ENCODE data around the gene USP10. TPM values are rescaled to one million over a fixed set of nuclear protein-coding genes. Genes with fewer than 3 reads are reported as not detected.

Gene USP10
- total RNA-seq, 2 experiments from 2014 or later = 99.3 to 106 TPM

- H3K27ac Mint-ChIP-seq = no peak overlapping the region
- no peaks in the 10 kb centered on the region for H3K27me3 Mint-ChIP-seq
- peaks cover 17% of the 10 kb centered on the region for H3K36me3 Mint-ChIP-seq (ENCODE audit: low read depth)
- no peaks in the 10 kb centered on the region for H3K27me3 ChIP-seq (ENCODE audit: control insufficient read depth in 1 of 2, insufficient read depth in 2 of 2, low read length in 2 of 2)
- H3K4me3 ChIP-seq (ENCODE audit: low read length) = no peak overlapping the region
- ATAC-seq (ENCODE audit: poor library complexity) (no peak), DNase-seq (no peak)
- TF ChIP-seq CTCF (IDR thresholded peaks at IDR 0.05) = no peak
- H3K9me3 Mint-ChIP-seq = no peaks in the 10 kb centered on the region
- intact Hi-C loops (cut with DNase I, micrococcal nuclease) = no loop called here
- H3K4me1 Mint-ChIP-seq (ENCODE audit: low read depth) = peaks cover 64% of the 10 kb centered on the region
- peak overlapping the region; percentile 36 for H3K4me3 Mint-ChIP-seq
- H3K27ac ChIP-seq (ENCODE audit: low read depth in 1 of 2, low read length in 2 of 2) = no peak overlapping the region
- no peaks in the 10 kb centered on the region for H3K9me3 ChIP-seq (ENCODE audit: control insufficient read depth in 1 of 2, insufficient read depth in 1 of 2, low read length in 2 of 2)
- peaks cover 6% of the 10 kb centered on the region for H3K36me3 ChIP-seq (ENCODE audit: insufficient read depth, low read length)
- ChIA-PET POLR2A (interaction anchor here (1.4 kb wide), 1 partner anchor 12 kb away, joined by 4 read pairs; no protein-coding TSS in a partner anchor), CTCF (interaction anchor here (2.0 to 3.2 kb wide), 2 partner anchors 23 to 31 kb away, joined by 8 to 14 read pairs; no protein-coding TSS in a partner anchor)
- peaks cover 42% of the 10 kb centered on the region for H3K4me1 ChIP-seq (ENCODE audit: insufficient read depth, low read length)
Measured at GRCh38 chr16:84703681-84704080, 3.9 kb downstream of the USP10 start.

GRCh38 chr16:84704253-84704652, 4.5 kb downstream of the USP10 start:
- H3K4me3 ChIP-seq (ENCODE audit: low read length) = no peak overlapping the region
- no peaks in the 10 kb centered on the region for H3K9me3 ChIP-seq (ENCODE audit: control insufficient read depth in 1 of 2, insufficient read depth in 1 of 2, low read length in 2 of 2)
- H3K4me1 ChIP-seq (ENCODE audit: insufficient read depth, low read length) = peaks cover 41% of the 10 kb centered on the region
- H3K36me3 Mint-ChIP-seq (ENCODE audit: low read depth) = peaks cover 20% of the 10 kb centered on the region
- DNase-seq (no peak), ATAC-seq (ENCODE audit: poor library complexity) (no peak)
- H3K36me3 ChIP-seq (ENCODE audit: insufficient read depth, low read length) = peaks cover 11% of the 10 kb centered on the region
- TF ChIP-seq CTCF (IDR thresholded peaks at IDR 0.05) = no peak
- no peaks in the 10 kb centered on the region for H3K9me3 Mint-ChIP-seq
- POLR2A ChIA-PET = interaction anchor here (1.4 kb wide), 1 partner anchor 11 kb away, joined by 4 read pairs; no protein-coding TSS in a partner anchor
- no peaks in the 10 kb centered on the region for H3K27me3 Mint-ChIP-seq
- intact Hi-C loops (cut with DNase I, micrococcal nuclease) = no loop called here
- no peak overlapping the region for H3K27ac ChIP-seq (ENCODE audit: low read depth in 1 of 2, low read length in 2 of 2)
- H3K27ac Mint-ChIP-seq = no peak overlapping the region
- peak overlapping the region; percentile 36 for H3K4me3 Mint-ChIP-seq
- CTCF ChIA-PET = interaction anchor here (1.3 to 3.2 kb wide), 3 partner anchors 22 to 35 kb away, joined by 4 to 14 read pairs (median 8); no protein-coding TSS in a partner anchor
- no peaks in the 10 kb centered on the region for H3K27me3 ChIP-seq (ENCODE audit: control insufficient read depth in 1 of 2, insufficient read depth in 2 of 2, low read length in 2 of 2)
- peaks cover 69% of the 10 kb centered on the region for H3K4me1 Mint-ChIP-seq (ENCODE audit: low read depth)

- H3K9me3 ChIP-seq (ENCODE audit: control insufficient read depth in 1 of 2, insufficient read depth in 1 of 2, low read length in 2 of 2) = no peaks in the 10 kb centered on the region
- H3K27ac Mint-ChIP-seq = no peak overlapping the region
Measured at GRCh38 chr16:84706856-84707255, 7.1 kb downstream of the USP10 start.

More at GRCh38 chr16:84706856-84707255, 7.1 kb downstream of the USP10 start:
- no peak overlapping the region for H3K4me3 Mint-ChIP-seq
- no peaks in the 10 kb centered on the region for H3K27me3 Mint-ChIP-seq
- H3K27ac ChIP-seq (ENCODE audit: low read depth in 1 of 2, low read length in 2 of 2) = no peak overlapping the region
- no peaks in the 10 kb centered on the region for H3K27me3 ChIP-seq (ENCODE audit: control insufficient read depth in 1 of 2, insufficient read depth in 2 of 2, low read length in 2 of 2)
- no peak for DNase-seq
- intact Hi-C loops (cut with DNase I, micrococcal nuclease) = no loop called here
- TF ChIP-seq CTCF (IDR thresholded peaks at IDR 0.05) = no peak
- H3K36me3 ChIP-seq (ENCODE audit: insufficient read depth, low read length) = peaks cover 19% of the 10 kb centered on the region
- peaks cover 79% of the 10 kb centered on the region for H3K4me1 Mint-ChIP-seq (ENCODE audit: low read depth)
- H3K4me3 ChIP-seq (ENCODE audit: low read length) = no peak overlapping the region
- CTCF ChIA-PET = interaction anchor here (1.0 to 1.2 kb wide), 2 partner anchors 20 to 35 kb away, joined by 3 read pairs; no protein-coding TSS in a partner anchor
- no peak for ATAC-seq (ENCODE audit: poor library complexity)
- H3K9me3 Mint-ChIP-seq = no peaks in the 10 kb centered on the region
- POLR2A ChIA-PET = interaction anchor here (1.8 kb wide), 1 partner anchor 8 kb away, joined by 5 read pairs; no protein-coding TSS in a partner anchor
- H3K36me3 Mint-ChIP-seq (ENCODE audit: low read depth) = peaks cover 22% of the 10 kb centered on the region
- peaks cover 49% of the 10 kb centered on the region for H3K4me1 ChIP-seq (ENCODE audit: insufficient read depth, low read length)
